Measurements from ENCODE around the gene PDK1. TPM values are rescaled to one million over a fixed set of nuclear protein-coding genes. Genes with fewer than 3 reads are reported as not detected.
A peak's percentile ranks its signal among the peaks of the same experiment; 100 is the strongest.

PDK1 gene
- total RNA-seq (ENCODE audit: unreplicated experiment): 22.0 TPM
- long read RNA-seq, partial matches to known transcripts: 1 of 2 reads
- long read RNA-seq, other reads (novel, unspliced or antisense): 0 of 2 reads

GRCh38 chr2:172555522-172556283, at the start of gene PDK1:
TSS of gene PDK1 (plus strand) at chr2:172556090. CDS start at chr2:172556151, 61 bp downstream.
- DNase-seq: peak; percentile 90
- Mint-ChIP-seq H3K4me1 (ENCODE audit: low read depth, unreplicated experiment) (peaks cover 4% of the 10 kb centered on the region), H3K9me3 (ENCODE audit: unreplicated experiment) (no peaks in the 10 kb centered on the region), H3K36me3 (ENCODE audit: unreplicated experiment) (no peaks in the 10 kb centered on the region), H3K4me3 (ENCODE audit: unreplicated experiment) (peak within 1 kb of the TSS; percentile 98), H3K27me3 (ENCODE audit: unreplicated experiment) (peaks cover 3% of the 10 kb centered on the region), H3K27ac (ENCODE audit: unreplicated experiment) (peak within 1 kb of the TSS; percentile 98)
- no peak for TF ChIP-seq CTCF (IDR thresholded peaks at IDR 0.05; ENCODE audit: partially characterized antibody, unreplicated experiment)

- H3K9me3 Mint-ChIP-seq (ENCODE audit: unreplicated experiment): peaks cover 1% of the 10 kb centered on the region
- TF ChIP-seq CTCF (IDR thresholded peaks at IDR 0.05; ENCODE audit: partially characterized antibody, unreplicated experiment): no peak
- DNase-seq: no peak
- H3K4me1 Mint-ChIP-seq (ENCODE audit: low read depth, unreplicated experiment): peaks cover 5% of the 10 kb centered on the region
- H3K36me3 Mint-ChIP-seq (ENCODE audit: unreplicated experiment): peaks cover 9% of the 10 kb centered on the region
- no peak overlapping the region for H3K4me3 Mint-ChIP-seq (ENCODE audit: unreplicated experiment)
- H3K27me3 Mint-ChIP-seq (ENCODE audit: unreplicated experiment): no peaks in the 10 kb centered on the region
- no peak overlapping the region for H3K27ac Mint-ChIP-seq (ENCODE audit: unreplicated experiment)
Measured at GRCh38 chr2:172507199-172507598, 48.7 kb upstream of the PDK1 start.

GRCh38 chr2:172510088-172510487, 45.8 kb upstream of the PDK1 start:
- DNase-seq: no peak
- Mint-ChIP-seq H3K9me3 (ENCODE audit: unreplicated experiment) (peaks cover 7% of the 10 kb centered on the region), H3K27ac (ENCODE audit: unreplicated experiment) (no peak overlapping the region), H3K4me3 (ENCODE audit: unreplicated experiment) (no peak overlapping the region), H3K27me3 (ENCODE audit: unreplicated experiment) (no peaks in the 10 kb centered on the region), H3K36me3 (ENCODE audit: unreplicated experiment) (peaks cover 34% of the 10 kb centered on the region), H3K4me1 (ENCODE audit: low read depth, unreplicated experiment) (no peaks in the 10 kb centered on the region)
- no peak for TF ChIP-seq CTCF (IDR thresholded peaks at IDR 0.05; ENCODE audit: partially characterized antibody, unreplicated experiment)

GRCh38 chr2:172510548-172510947, 45.3 kb upstream of the PDK1 start:
- H3K27me3 Mint-ChIP-seq (ENCODE audit: unreplicated experiment): no peaks in the 10 kb centered on the region
- no peak for TF ChIP-seq CTCF (IDR thresholded peaks at IDR 0.05; ENCODE audit: partially characterized antibody, unreplicated experiment)
- no peak for DNase-seq
- H3K9me3 Mint-ChIP-seq (ENCODE audit: unreplicated experiment): peaks cover 7% of the 10 kb centered on the region
- no peak overlapping the region for H3K4me3 Mint-ChIP-seq (ENCODE audit: unreplicated experiment)
- no peak overlapping the region for H3K27ac Mint-ChIP-seq (ENCODE audit: unreplicated experiment)
- no peaks in the 10 kb centered on the region for H3K4me1 Mint-ChIP-seq (ENCODE audit: low read depth, unreplicated experiment)
- H3K36me3 Mint-ChIP-seq (ENCODE audit: unreplicated experiment): peaks cover 34% of the 10 kb centered on the region

GRCh38 chr2:172512810-172513523, 42.9 kb upstream of the PDK1 start:
- H3K27me3 Mint-ChIP-seq (ENCODE audit: unreplicated experiment): no peaks in the 10 kb centered on the region
- no peak overlapping the region for H3K27ac Mint-ChIP-seq (ENCODE audit: unreplicated experiment)
- H3K4me3 Mint-ChIP-seq (ENCODE audit: unreplicated experiment): no peak overlapping the region
- no peak for DNase-seq
- H3K36me3 Mint-ChIP-seq (ENCODE audit: unreplicated experiment): peaks cover 34% of the 10 kb centered on the region
- no peaks in the 10 kb centered on the region for H3K4me1 Mint-ChIP-seq (ENCODE audit: low read depth, unreplicated experiment)
- TF ChIP-seq CTCF (IDR thresholded peaks at IDR 0.05; ENCODE audit: partially characterized antibody, unreplicated experiment): no peak
- H3K9me3 Mint-ChIP-seq (ENCODE audit: unreplicated experiment): peaks cover 8% of the 10 kb centered on the region
